HCT116 (cell line): ENCODE results near the gene HMCN2. TPM values are rescaled to one million over a fixed set of nuclear protein-coding genes. Genes with fewer than 3 reads are reported as not detected.
"Not testable (repeated sequence)": the region's sequence is repeated elsewhere in the genome, so short reads cannot be mapped to it uniquely, and the experiment has no call there.

Experiments
- ATAC-seq: fragments of 200-7000 bp; cut with Tn5 transposase; 2 replicates; pipeline ENCODE4 v1.9.1; 2020; ENCODE audit warnings: mild to moderate bottlenecking, moderate library complexity
- BruUV-seq: library from RNA; stranded (reverse); fragments of 400-500 nt; replicated peaks from 2 replicates; lab custom pipeline; 2021; lab: Mats Ljungman, UMichigan
- CTCF ChIA-PET: fragments of 300-600 bp; sonication (Branson Sonifier 250); formaldehyde crosslinking; loops from one replicate; lab custom pipeline; 2021; ENCODE audit warnings: antibody characterized with exemption; lab: Charles Lee
- POLR2A ChIA-PET: fragments of 300-600, 350-600 bp; sonication (Branson Sonifier 250); formaldehyde crosslinking; loops from one replicate; lab custom pipeline; 2021; ENCODE audit warnings: antibody characterized with exemption; lab: Charles Lee
- RAD21 ChIA-PET, 2 experiments: fragments of 300-600 bp; sonication (Branson Sonifier 250); formaldehyde crosslinking; loops; one replicate each; lab custom pipeline; 2023; ENCODE audit warnings: low total read pairs in 2 of 2; ENCODE audit not compliant: uncharacterized antibody in 2 of 2, unreplicated experiment in 2 of 2, low non-redundant PET in 1 of 2; lab: Charles Lee
- DNase-seq: peaks from one replicate; pipeline ENCODE4 v3.0.0-alpha.2; 2010; ENCODE audit warnings: low read depth, low spot score
- H2AFZ ChIP-seq: fragments of 200-600 bp; shearing (Covaris generic), sonication (generic); 2 replicates; pipeline ENCODE4 v1.6.1; 2017; ENCODE audit warnings: low read depth, mixed run types, mixed read lengths, antibody characterized with exemption, low read length; ENCODE audit not compliant: poor library complexity, severe bottlenecking
- H3K27ac ChIP-seq: 2 replicates; pipeline ENCODE4 v1.5.1; 2012; ENCODE audit warnings: low read depth, low read length
- H3K27me3 ChIP-seq: fragments of 200-600 bp; sonication (generic); 2 replicates; pipeline ENCODE4 v1.6.1; 2016; ENCODE audit warnings: mixed run types, low read length, mixed read lengths; ENCODE audit not compliant: insufficient read depth
- H3K36me3 ChIP-seq, 2 experiments: fragments of 200-500 bp in 1 of 2; fragments of 200-600 bp in 1 of 2; sonication (Bioruptor generic) in 1 of 2; sonication (generic) in 1 of 2; 2 replicates each; pipeline versions ENCODE4 v1.5.1 to v1.6.1; 2014 to 2016; ENCODE audit warnings: low read length in 2 of 2, inconsistent platforms in 1 of 2, mixed read lengths in 1 of 2, mixed run types in 1 of 2; ENCODE audit not compliant: insufficient read depth in 2 of 2, control insufficient read depth in 1 of 2
- H3K4me1 ChIP-seq, 2 experiments: fragments of 200-600 bp in 1 of 2; sonication (generic) in 1 of 2; 2 replicates each; pipeline versions ENCODE4 v1.5.1 to v1.6.1; 2012 to 2017; ENCODE audit warnings: low read length in 2 of 2, inconsistent platforms in 1 of 2, mild to moderate bottlenecking in 1 of 2, mixed read lengths in 1 of 2, mixed run types in 1 of 2, moderate library complexity in 1 of 2; ENCODE audit not compliant: insufficient read depth in 2 of 2, control insufficient read depth in 1 of 2
- H3K4me2 ChIP-seq: fragments of 200-600 bp; sonication (generic); 2 replicates; pipeline ENCODE4 v1.6.1; 2017; ENCODE audit warnings: mixed run types, low read length, mixed read lengths
- H3K4me3 ChIP-seq, 2 experiments: fragments of 200-600 bp in 1 of 2; sonication (generic) in 1 of 2; replicated peaks in 1 of 2; 2 replicates each; pipeline ENCODE4 v1.5.1; 2011 to 2016; ENCODE audit warnings: low read length in 2 of 2, control low read depth in 1 of 2, low read depth in 1 of 2, mild to moderate bottlenecking in 1 of 2, mixed read lengths in 1 of 2, mixed run types in 1 of 2
- H3K79me2 ChIP-seq: fragments of 200-600 bp; sonication (generic); 2 replicates; pipeline ENCODE4 v1.6.1; 2017; ENCODE audit warnings: mild to moderate bottlenecking, mixed run types, low read length, moderate library complexity, mixed read lengths; ENCODE audit not compliant: insufficient read depth
- H3K9ac ChIP-seq: fragments of 200-600 bp; sonication (generic); 2 replicates; pipeline ENCODE4 v1.6.1; 2016; ENCODE audit warnings: low read length, mixed read lengths
- H3K9me2 ChIP-seq: fragments of 200-600 bp; sonication (generic), shearing (Covaris generic); 2 replicates; pipeline ENCODE4 v1.6.1; 2017; ENCODE audit warnings: mixed run types, mild to moderate bottlenecking, moderate library complexity; ENCODE audit not compliant: insufficient read depth
- H3K9me3 ChIP-seq, 2 experiments: fragments of 200-500 bp in 1 of 2; fragments of 200-600 bp in 1 of 2; sonication (Bioruptor generic) in 1 of 2; sonication (generic) in 1 of 2; 2 replicates each; pipeline ENCODE4 v1.6.1; 2014 to 2017; ENCODE audit warnings: low read length in 2 of 2, mixed read lengths in 2 of 2, inconsistent platforms in 1 of 2, low read depth in 1 of 2, mild to moderate bottlenecking in 1 of 2, mixed run types in 1 of 2, moderate library complexity in 1 of 2; ENCODE audit not compliant: control insufficient read depth in 1 of 2, insufficient read depth in 1 of 2
- H4K20me1 ChIP-seq: fragments of 200-600 bp; sonication (generic), shearing (Covaris generic); 2 replicates; pipeline ENCODE4 v1.6.1; 2017; ENCODE audit warnings: mixed run types, mild to moderate bottlenecking, moderate library complexity; ENCODE audit not compliant: insufficient read depth
- CBX3 ChIP-seq: IDR thresholded peaks from 2 replicates; pipeline ENCODE4 v1.6.1; 2012; ENCODE audit warnings: low read depth
- CEBPB ChIP-seq: IDR thresholded peaks from 2 replicates; pipeline ENCODE4 v1.6.1; 2012; ENCODE audit warnings: low read depth
- EGR1 ChIP-seq: IDR thresholded peaks from 2 replicates; pipeline ENCODE4 v1.6.1; 2012; ENCODE audit warnings: low read depth
- JUND ChIP-seq: IDR thresholded peaks from 2 replicates; pipeline ENCODE4 v1.6.1; 2012
- POLR2A ChIP-seq: IDR thresholded peaks from 2 replicates; pipeline ENCODE4 v1.7.0; 2011; ENCODE audit warnings: borderline replicate concordance; ENCODE audit not compliant: insufficient read depth, insufficient read length; ENCODE audit errors: extremely low read depth
- RAD21 ChIP-seq: IDR thresholded peaks from 2 replicates; pipeline ENCODE4 v1.6.1; 2012; ENCODE audit warnings: low read depth, mild to moderate bottlenecking
- SIN3A ChIP-seq: IDR thresholded peaks from 2 replicates; pipeline ENCODE4 v1.6.1; 2012; ENCODE audit warnings: low read depth
- SP1 ChIP-seq: IDR thresholded peaks from 2 replicates; pipeline ENCODE4 v1.6.1; 2012; ENCODE audit warnings: low read depth
- SRF ChIP-seq: IDR thresholded peaks from 2 replicates; pipeline ENCODE4 v1.6.1; 2012; ENCODE audit warnings: low read depth
- intact Hi-C: fragments of 100-400 bp; cut with micrococcal nuclease; formaldehyde crosslinking; loops from 2 replicates; pipeline ENCODE4 v1.10.0; 2022
- total RNA-seq: library from RNA; stranded (reverse); gene quantifications from one replicate; pipeline ENCODE4 v1.2.1, GENCODE V29; 2021; ENCODE audit not compliant: unreplicated experiment
- TF ChIP-seq, protein P1 (sequence below): IDR thresholded peaks from 2 replicates; pipeline ENCODE4 v1.6.1; 2011; ENCODE audit warnings: mild to moderate bottlenecking, low read length, moderate library complexity; ENCODE audit not compliant: insufficient replicate concordance; ENCODE audit errors: extremely low read depth
- TF ChIP-seq, protein P2 (sequence below): IDR thresholded peaks from 2 replicates; pipeline ENCODE4 v1.6.1; 2012
- TF ChIP-seq, protein P3 (sequence below): IDR thresholded peaks from 2 replicates; pipeline ENCODE4 v1.6.1; 2012

HMCN2 gene
- total RNA-seq, 1 experiment from 2014 or later: 0.22 TPM

DNA sequence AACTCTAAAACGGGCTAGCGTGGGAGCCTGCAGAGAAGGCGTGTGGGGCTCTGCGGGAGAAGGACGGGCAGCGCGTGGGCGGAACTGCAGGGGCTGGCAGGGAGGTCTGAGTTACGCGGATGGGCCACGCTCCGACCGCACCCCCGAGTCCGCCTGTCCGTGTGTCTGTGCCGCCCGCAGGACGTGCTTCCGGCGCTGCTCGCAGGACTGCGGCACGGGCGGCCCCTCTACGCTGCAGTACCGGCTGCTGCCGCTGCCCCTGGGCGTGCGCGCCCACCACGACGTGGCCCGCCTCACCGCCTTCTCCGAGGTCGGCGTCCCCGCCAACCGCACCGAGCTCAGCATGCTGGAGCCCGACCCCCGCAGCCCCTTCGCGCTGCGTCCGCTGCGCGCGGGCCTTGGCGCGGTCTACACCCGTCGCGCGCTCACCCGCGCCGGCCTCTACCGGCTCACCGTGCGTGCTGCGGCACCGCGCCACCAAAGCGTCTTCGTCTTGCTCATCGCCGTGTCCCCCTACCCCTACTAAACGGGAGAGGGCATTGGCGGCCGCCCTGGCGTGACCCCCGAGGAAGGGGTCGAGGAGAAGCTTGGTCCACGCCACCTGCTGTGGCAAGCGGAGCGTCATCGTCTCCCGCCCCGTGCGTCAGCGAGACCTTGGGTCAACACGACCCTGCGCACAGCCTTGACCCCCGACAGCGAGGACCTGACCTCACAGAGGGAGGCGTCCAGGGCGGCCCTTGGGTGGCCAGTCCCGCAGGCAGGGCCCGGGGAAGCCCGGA lies 167.8 kb downstream of the HMCN2 start (continued):
- TF ChIP-seq, protein P1, sequence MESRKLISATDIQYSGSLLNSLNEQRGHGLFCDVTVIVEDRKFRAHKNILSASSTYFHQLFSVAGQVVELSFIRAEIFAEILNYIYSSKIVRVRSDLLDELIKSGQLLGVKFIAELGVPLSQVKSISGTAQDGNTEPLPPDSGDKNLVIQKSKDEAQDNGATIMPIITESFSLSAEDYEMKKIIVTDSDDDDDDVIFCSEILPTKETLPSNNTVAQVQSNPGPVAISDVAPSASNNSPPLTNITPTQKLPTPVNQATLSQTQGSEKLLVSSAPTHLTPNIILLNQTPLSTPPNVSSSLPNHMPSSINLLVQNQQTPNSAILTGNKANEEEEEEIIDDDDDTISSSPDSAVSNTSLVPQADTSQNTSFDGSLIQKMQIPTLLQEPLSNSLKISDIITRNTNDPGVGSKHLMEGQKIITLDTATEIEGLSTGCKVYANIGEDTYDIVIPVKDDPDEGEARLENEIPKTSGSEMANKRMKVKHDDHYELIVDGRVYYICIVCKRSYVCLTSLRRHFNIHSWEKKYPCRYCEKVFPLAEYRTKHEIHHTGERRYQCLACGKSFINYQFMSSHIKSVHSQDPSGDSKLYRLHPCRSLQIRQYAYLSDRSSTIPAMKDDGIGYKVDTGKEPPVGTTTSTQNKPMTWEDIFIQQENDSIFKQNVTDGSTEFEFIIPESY: no peak
- TF ChIP-seq RAD21: no peak
- TF ChIP-seq EGR1: no peak
- TF ChIP-seq, protein P2, sequence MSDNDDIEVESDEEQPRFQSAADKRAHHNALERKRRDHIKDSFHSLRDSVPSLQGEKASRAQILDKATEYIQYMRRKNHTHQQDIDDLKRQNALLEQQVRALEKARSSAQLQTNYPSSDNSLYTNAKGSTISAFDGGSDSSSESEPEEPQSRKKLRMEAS: no peak
- no peak for TF ChIP-seq CEBPB
- no peak for TF ChIP-seq JUND
- TF ChIP-seq SIN3A: no peak

DNA sequence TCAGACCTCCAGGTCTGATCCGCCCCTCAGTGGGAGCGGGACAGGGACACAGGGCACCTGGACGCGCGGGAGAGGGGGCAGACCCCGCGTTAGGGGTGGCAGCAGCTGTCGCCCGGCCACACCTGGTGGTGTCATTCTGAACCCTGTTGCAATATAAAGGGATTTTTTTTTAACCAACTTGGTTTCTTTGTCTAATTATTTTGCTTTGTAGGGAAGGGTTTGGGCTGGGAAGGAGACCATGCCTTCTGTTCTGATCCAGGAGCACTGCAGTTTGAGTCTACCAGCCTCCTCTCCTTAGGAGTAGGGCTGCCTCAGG lies 168.3 kb downstream of the HMCN2 start:
- CTCF ChIA-PET: no interaction called here
- no TSS peak for BruUV-seq
- no peaks in the 10 kb centered on the region for H4K20me1 ChIP-seq
- H3K27me3 ChIP-seq: no peaks in the 10 kb centered on the region
- DNase-seq: no peak
- intact Hi-C loops: no loop called here
- RAD21 ChIA-PET: no interaction called here
- no peaks in the 10 kb centered on the region for H3K9me2 ChIP-seq
- no peaks in the 10 kb centered on the region for H3K79me2 ChIP-seq
- H2AFZ ChIP-seq: no peak overlapping the region
- no peak overlapping the region for H3K27ac ChIP-seq
- H3K4me2 ChIP-seq: no peak overlapping the region
- no peaks in the 10 kb centered on the region for H3K36me3 ChIP-seq
- H3K9ac ChIP-seq: no peak overlapping the region
- TF ChIP-seq CBX3 (no peak), SRF (no peak), POLR2A (no peak), SP1 (no peak), RAD21 (no peak)
- TF ChIP-seq, protein P3, sequence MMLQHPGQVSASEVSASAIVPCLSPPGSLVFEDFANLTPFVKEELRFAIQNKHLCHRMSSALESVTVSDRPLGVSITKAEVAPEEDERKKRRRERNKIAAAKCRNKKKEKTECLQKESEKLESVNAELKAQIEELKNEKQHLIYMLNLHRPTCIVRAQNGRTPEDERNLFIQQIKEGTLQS: no peak
- H3K9me3 ChIP-seq: no peaks in the 10 kb centered on the region
- H3K4me1 ChIP-seq: no peaks in the 10 kb centered on the region
- ATAC-seq: no peak
- POLR2A ChIA-PET: no interaction called here
- no peak overlapping the region for H3K4me3 ChIP-seq

DNA sequence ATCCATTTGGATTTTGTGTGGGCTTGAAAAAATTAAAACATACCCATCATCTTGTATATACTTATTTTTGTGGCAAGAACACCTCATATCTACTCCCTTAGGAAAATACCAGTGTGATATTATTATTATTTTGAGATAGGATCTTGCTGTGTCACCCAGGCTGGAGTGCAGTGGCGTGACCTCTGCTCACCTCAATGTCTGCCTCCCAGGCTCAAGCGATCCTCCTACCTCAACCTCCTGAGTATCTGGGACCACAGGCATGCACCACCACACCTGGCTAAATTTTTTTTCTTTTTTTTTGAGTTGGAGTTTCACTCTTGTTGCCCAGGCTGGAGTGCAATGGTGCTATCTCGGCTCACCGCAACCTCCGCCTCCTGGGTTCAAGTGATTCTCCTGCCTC lies 169.1 kb downstream of the HMCN2 start:
- H3K9ac ChIP-seq, H3K9me2 ChIP-seq, intact Hi-C loops, H2AFZ ChIP-seq, RAD21 ChIA-PET, POLR2A ChIA-PET, H3K4me3 ChIP-seq, H3K36me3 ChIP-seq, H4K20me1 ChIP-seq, H3K27ac ChIP-seq, H3K9me3 ChIP-seq, ATAC-seq, H3K79me2 ChIP-seq, DNase-seq, H3K4me1 ChIP-seq, H3K4me2 ChIP-seq, BruUV-seq, H3K27me3 ChIP-seq, CTCF ChIA-PET: not testable (repeated sequence)
